Measurements from ENCODE around the gene PSMD3. TPM values are rescaled to one million over a fixed set of nuclear protein-coding genes. Genes with fewer than 3 reads are reported as not detected.

The PSMD3 gene
- total and polyA plus RNA-seq, 9 of the 15 experiments (the other 6 are each of a cell fraction or from before 2014, with no cell fraction given) = 2.0 to 251 (median 135) TPM

DNA sequence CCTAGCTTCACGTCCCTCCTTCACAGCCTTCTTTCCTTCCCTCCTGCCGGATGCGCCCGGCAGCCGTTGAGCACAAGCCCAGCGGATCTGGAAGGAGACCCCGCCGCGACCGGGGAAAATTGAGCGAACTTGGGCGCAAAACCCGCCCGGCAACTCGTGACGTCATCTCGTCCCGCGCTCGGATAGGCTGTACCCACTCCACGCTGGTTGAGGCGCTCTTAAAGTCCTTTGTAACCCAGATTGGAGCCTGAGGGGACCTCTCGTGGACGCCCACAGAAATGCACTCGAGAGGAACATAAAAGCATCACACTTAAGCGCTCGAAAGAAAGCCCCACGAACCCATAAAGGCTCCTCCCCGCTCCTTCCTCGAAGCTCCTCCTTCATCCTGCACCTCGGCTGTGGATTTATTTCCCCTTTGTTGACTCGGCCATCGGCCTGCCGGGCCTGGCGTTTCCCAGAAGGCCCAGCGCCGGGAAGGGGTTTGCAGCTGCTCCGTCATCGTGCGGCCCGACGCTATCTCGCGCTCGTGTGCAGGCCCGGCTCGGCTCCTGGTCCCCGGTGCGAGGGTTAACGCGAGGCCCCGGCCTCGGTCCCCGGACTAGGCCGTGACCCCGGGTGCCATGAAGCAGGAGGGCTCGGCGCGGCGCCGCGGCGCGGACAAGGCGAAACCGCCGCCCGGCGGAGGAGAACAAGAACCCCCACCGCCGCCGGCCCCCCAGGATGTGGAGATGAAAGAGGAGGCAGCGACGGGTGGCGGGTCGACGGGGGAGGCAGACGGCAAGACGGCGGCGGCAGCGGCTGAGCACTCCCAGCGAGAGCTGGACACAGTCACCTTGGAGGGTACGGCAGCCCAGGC is at the start of gene PSMD3 (continued):
- TF ChIP-seq, protein P1, sequence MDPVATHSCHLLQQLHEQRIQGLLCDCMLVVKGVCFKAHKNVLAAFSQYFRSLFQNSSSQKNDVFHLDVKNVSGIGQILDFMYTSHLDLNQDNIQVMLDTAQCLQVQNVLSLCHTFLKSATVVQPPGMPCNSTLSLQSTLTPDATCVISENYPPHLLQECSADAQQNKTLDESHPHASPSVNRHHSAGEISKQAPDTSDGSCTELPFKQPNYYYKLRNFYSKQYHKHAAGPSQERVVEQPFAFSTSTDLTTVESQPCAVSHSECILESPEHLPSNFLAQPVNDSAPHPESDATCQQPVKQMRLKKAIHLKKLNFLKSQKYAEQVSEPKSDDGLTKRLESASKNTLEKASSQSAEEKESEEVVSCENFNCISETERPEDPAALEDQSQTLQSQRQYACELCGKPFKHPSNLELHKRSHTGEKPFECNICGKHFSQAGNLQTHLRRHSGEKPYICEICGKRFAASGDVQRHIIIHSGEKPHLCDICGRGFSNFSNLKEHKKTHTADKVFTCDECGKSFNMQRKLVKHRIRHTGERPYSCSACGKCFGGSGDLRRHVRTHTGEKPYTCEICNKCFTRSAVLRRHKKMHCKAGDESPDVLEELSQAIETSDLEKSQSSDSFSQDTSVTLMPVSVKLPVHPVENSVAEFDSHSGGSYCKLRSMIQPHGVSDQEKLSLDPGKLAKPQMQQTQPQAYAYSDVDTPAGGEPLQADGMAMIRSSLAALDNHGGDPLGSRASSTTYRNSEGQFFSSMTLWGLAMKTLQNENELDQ (CRISPR knock-in tag; IDR thresholded peaks at IDR 0.05; ENCODE audit: borderline replicate concordance) = 0 out of 2 replicates have a peak, but pooled peaks have one; percentile 76
- peak; percentile 79; the same call in 1 of the 2 replicates for TF ChIP-seq ZNF589 (CRISPR knock-in tag; IDR thresholded peaks at IDR 0.05; ENCODE audit: low read depth)
- peak; percentile 82 to 92; a peak in 3 of 4 replicates for TF ChIP-seq SIN3A (IDR thresholded peaks at IDR 0.05; ENCODE audit: borderline replicate concordance in 2 of 2, control insufficient read depth in 1 of 2, low read depth in 2 of 2, low read length in 2 of 2)
- TF ChIP-seq TBP (optimal IDR thresholded peaks at IDR 0.05; ENCODE audit: low read depth, low read length) = peak; percentile 66
- TF ChIP-seq TCF3 (CRISPR knock-in tag; IDR thresholded peaks at IDR 0.05) = no peak; the same call in 1 of the 2 replicates
- TF ChIP-seq JUNB (CRISPR knock-in tag; conservative IDR thresholded peaks at IDR 0.05) = peak; percentile 70
- TF ChIP-seq KAT7 (CRISPR knock-in tag; IDR thresholded peaks at IDR 0.05; ENCODE audit: borderline replicate concordance) = peak; percentile 86; the same call in 1 of the 2 replicates
- no peak for TF ChIP-seq NR2C2 (CRISPR knock-in tag; IDR thresholded peaks at IDR 0.05)
- TF ChIP-seq NR2C2 (tag; IDR thresholded peaks at IDR 0.05) = peak; percentile 88
- no peak for TF ChIP-seq MTF1 (CRISPR knock-in tag; IDR thresholded peaks at IDR 0.05; ENCODE audit: borderline replicate concordance)
- TF ChIP-seq FOXM1 (IDR thresholded peaks at IDR 0.05; ENCODE audit: low read depth) = peak; percentile 71; the same call in 1 of the 2 replicates
- TF ChIP-seq FOXM1 (CRISPR knock-in tag; IDR thresholded peaks at IDR 0.05; ENCODE audit: low read depth) = no peak; the same call in 1 of the 2 replicates
- peak; percentile 65 for TF ChIP-seq JUN (IDR thresholded peaks at IDR 0.05; ENCODE audit: borderline replicate concordance, low read depth, low read length)
- TF ChIP-seq JUN (CRISPR knock-in tag; IDR thresholded peaks at IDR 0.05; ENCODE audit: borderline replicate concordance) = no peak
- TF ChIP-seq NFXL1 (CRISPR knock-in tag; IDR thresholded peaks at IDR 0.05) = no peak
- TF ChIP-seq TARDBP (IDR thresholded peaks at IDR 0.05) = no peak
- no peak for TF ChIP-seq CEBPG (CRISPR knock-in tag; IDR thresholded peaks at IDR 0.05)
- no peak for TF ChIP-seq CEBPG (tag; conservative IDR thresholded peaks at IDR 0.05 in 1 of 2, IDR thresholded peaks at IDR 0.05 in 1 of 2)
- 0 out of 2 replicates have a peak, but pooled peaks have one; percentile 12 for TF ChIP-seq MEF2A (IDR thresholded peaks at IDR 0.05; ENCODE audit: control insufficient read depth, low read depth, low read length)
- TF ChIP-seq TCF7L2 (IDR thresholded peaks at IDR 0.05; ENCODE audit: low read depth, low read length) = no peak
- TF ChIP-seq ZBTB17 (CRISPR knock-in tag; IDR thresholded peaks at IDR 0.05) = peak; percentile 100
- 0 out of 2 replicates have a peak, but pooled peaks have one; percentile 23 for TF ChIP-seq SREBF1 (IDR thresholded peaks at IDR 0.05; ENCODE audit: borderline replicate concordance, low read depth, low read length)
- 0 out of 2 replicates have a peak, but pooled peaks have one; percentile 33 for TF ChIP-seq TEAD4 (IDR thresholded peaks at IDR 0.05; ENCODE audit: low read length)
- TF ChIP-seq TEAD4 (CRISPR knock-in tag; IDR thresholded peaks at IDR 0.05; ENCODE audit: borderline replicate concordance) = no peak
- no peak for TF ChIP-seq BRF1 (IDR thresholded peaks at IDR 0.05; ENCODE audit: borderline replicate concordance, extremely low read depth, insufficient read length)

Measured in K562 (cell line).